Astrocyte of the cerebellum (primary cell): ENCODE results near the gene NRAP.

Experiments
- DNase-seq: peaks from one replicate; pipeline ENCODE4 v3.0.0-alpha.2; 2011; ENCODE audit warnings: low read depth
- H3K4me3 ChIP-seq: 2 replicates; pipeline ENCODE4 v1.5.1; 2011; ENCODE audit warnings: mild to moderate bottlenecking, low read depth, low read length, moderate library complexity
- CTCF ChIP-seq: IDR thresholded peaks from 2 replicates; pipeline ENCODE4 v1.5.1; 2012; ENCODE audit warnings: low read length, low read depth, moderate library complexity, mild to moderate bottlenecking; ENCODE audit errors: missing control alignments
- in situ Hi-C: cut with HindIII; loops from 2 replicates; pipeline ENCODE4 v1.10.0; 2017; ENCODE audit warnings: low sequenced_read_pairs

NRAP gene

GRCh38 chr10:113604572-113604971 lies 59.3 kb downstream of the NRAP start:
- DNase-seq: no peak
- H3K4me3 ChIP-seq: no peak overlapping the region
- no peak for TF ChIP-seq CTCF
- in situ Hi-C loops: no loop called here

- in situ Hi-C loops: no loop called here
- no peak for DNase-seq
- no peak for TF ChIP-seq CTCF
- no peak overlapping the region for H3K4me3 ChIP-seq
Observed at GRCh38 chr10:113603057-113603777, 60.6 kb downstream of the NRAP start.

- no peak for TF ChIP-seq CTCF
- in situ Hi-C loops: no loop called here
- H3K4me3 ChIP-seq: no peak overlapping the region
- no peak for DNase-seq
Observed at GRCh38 chr10:113600569-113600968, 63.3 kb downstream of the NRAP start.

- no peak for DNase-seq
- in situ Hi-C loops: no loop called here
- no peak overlapping the region for H3K4me3 ChIP-seq
- TF ChIP-seq CTCF: no peak
Observed at GRCh38 chr10:113594652-113595051, 69.2 kb downstream of the NRAP start.

- TF ChIP-seq CTCF: no peak
- no peak overlapping the region for H3K4me3 ChIP-seq
- no peak for DNase-seq
- in situ Hi-C loops: no loop called here
Observed at GRCh38 chr10:113592380-113592779, 71.5 kb downstream of the NRAP start.

GRCh38 chr10:113590581-113590980 lies 73.3 kb downstream of the NRAP start:
- in situ Hi-C loops: no loop called here
- no peak for DNase-seq
- no peak overlapping the region for H3K4me3 ChIP-seq
- no peak for TF ChIP-seq CTCF
